ENCODE measurements around the gene ZNF629.

DNA sequence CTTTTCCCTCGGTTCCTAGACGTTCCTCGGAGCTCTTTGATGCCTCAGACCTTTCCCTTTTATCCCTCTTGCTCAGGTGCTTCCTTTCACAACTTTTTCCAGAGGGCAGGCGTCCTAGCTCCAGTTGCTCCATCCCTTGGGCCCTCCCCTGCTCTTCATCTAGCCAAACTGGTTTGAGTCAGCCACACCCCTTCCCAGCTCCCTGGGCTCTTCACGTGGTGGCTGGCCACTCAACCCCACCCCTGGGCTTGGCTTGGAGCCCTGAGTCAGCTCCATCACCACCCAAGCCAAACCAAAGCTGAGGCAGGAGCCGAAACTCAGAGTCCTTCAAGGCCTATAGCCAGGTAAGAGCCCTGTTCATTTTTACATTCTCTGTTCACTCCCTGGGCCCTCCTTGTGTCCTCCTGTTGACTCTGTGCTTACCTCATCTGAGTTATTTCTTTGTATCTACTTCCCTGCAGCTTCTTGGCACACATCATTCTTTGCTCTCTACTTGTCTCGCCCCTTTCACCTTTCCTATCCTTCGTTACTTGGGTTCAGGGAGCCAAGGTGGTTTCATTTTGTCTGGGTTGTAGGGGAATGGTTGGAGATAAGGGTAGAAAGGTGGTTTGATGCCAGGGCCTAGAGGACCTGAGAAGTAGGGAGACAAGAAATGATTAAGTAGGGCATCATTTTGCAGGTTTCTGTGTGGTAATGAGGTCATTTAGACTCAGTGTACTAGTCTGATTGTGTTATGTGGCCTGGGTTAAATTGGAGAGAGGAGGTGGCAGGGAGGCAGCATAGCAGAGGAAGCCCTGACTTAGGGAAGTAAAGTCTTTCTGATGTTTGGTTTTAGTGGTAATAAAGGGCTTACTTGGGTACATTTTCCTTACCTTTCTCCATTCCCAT is 46.4 kb downstream of the ZNF629 start:
- TF ChIP-seq, protein P1, sequence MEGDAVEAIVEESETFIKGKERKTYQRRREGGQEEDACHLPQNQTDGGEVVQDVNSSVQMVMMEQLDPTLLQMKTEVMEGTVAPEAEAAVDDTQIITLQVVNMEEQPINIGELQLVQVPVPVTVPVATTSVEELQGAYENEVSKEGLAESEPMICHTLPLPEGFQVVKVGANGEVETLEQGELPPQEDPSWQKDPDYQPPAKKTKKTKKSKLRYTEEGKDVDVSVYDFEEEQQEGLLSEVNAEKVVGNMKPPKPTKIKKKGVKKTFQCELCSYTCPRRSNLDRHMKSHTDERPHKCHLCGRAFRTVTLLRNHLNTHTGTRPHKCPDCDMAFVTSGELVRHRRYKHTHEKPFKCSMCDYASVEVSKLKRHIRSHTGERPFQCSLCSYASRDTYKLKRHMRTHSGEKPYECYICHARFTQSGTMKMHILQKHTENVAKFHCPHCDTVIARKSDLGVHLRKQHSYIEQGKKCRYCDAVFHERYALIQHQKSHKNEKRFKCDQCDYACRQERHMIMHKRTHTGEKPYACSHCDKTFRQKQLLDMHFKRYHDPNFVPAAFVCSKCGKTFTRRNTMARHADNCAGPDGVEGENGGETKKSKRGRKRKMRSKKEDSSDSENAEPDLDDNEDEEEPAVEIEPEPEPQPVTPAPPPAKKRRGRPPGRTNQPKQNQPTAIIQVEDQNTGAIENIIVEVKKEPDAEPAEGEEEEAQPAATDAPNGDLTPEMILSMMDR (IDR thresholded peaks at IDR 0.05) = no peak
- TF ChIP-seq POLR2A (IDR thresholded peaks at IDR 0.05; ENCODE audit: low read length) (no peak), JUN (IDR thresholded peaks at IDR 0.05) (peak in 1 of 2 experiments; percentile 20; a peak in 1 of 5 replicates), CEBPB (IDR thresholded peaks at IDR 0.05) (no peak)
- TF ChIP-seq, protein P2, sequence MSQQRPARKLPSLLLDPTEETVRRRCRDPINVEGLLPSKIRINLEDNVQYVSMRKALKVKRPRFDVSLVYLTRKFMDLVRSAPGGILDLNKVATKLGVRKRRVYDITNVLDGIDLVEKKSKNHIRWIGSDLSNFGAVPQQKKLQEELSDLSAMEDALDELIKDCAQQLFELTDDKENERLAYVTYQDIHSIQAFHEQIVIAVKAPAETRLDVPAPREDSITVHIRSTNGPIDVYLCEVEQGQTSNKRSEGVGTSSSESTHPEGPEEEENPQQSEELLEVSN (IDR thresholded peaks at IDR 0.05; ENCODE audit: borderline replicate concordance, low read depth) = no peak
- TF ChIP-seq, protein P3, sequence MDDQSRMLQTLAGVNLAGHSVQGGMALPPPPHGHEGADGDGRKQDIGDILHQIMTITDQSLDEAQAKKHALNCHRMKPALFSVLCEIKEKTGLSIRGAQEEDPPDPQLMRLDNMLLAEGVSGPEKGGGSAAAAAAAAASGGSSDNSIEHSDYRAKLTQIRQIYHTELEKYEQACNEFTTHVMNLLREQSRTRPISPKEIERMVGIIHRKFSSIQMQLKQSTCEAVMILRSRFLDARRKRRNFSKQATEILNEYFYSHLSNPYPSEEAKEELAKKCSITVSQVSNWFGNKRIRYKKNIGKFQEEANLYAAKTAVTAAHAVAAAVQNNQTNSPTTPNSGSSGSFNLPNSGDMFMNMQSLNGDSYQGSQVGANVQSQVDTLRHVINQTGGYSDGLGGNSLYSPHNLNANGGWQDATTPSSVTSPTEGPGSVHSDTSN (IDR thresholded peaks at IDR 0.05) = no peak
